KOPT-K1 (cell line): ENCODE results near the gene ZC3HAV1L.
A peak's percentile ranks its signal among the peaks of the same experiment; 100 is the strongest.
"Not testable (repeated sequence)": the region's sequence is repeated elsewhere in the genome, so short reads cannot be mapped to it uniquely, and the experiment has no call there.

Source experiments
- H3K27ac ChIP-seq: fragments of 200-600 bp; sonication (generic); 2 replicates; pipeline ENCODE4 v1.5.1; 2016; ENCODE audit warnings: antibody characterized with exemption, mild to moderate bottlenecking, low read depth, low read length; ENCODE audit not compliant: poor library complexity, severe bottlenecking
- H3K36me3 ChIP-seq: fragments of 200-600 bp; sonication (generic); 2 replicates; pipeline ENCODE4 v1.5.1; 2017; ENCODE audit warnings: antibody characterized with exemption, mild to moderate bottlenecking, low read length, moderate library complexity; ENCODE audit not compliant: insufficient read depth
- H3K9me3 ChIP-seq: fragments of 200-600 bp; sonication (generic); 2 replicates; pipeline ENCODE4 v1.5.1; 2017; ENCODE audit warnings: antibody characterized with exemption, low read length, mild to moderate bottlenecking; ENCODE audit not compliant: insufficient read depth, poor library complexity, severe bottlenecking

ZC3HAV1L gene

DNA sequence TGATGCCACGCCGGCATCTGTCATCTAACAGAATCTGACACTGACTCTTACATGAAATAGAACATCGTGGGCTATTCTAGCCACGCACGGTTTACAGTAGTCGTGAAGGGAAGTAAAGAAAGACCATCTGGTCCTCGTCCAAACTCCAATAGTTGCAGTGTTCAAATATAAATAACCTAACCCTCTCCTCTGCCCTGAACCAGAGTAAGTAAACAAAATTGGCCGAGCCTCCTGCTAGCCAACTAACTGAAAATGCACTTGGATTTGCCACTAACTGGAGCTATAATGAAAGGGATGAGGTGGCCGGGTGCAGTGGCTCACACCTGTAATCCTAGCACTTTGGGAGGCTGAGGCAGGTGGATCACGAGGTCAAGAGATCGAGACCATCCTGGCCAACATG, 29.5 kb upstream of the ZC3HAV1L start:
- Histone ChIP-seq H3K27ac (no peak overlapping the region), H3K36me3 (peaks cover 100% of the 10 kb centered on the region), H3K9me3 (no peaks in the 10 kb centered on the region)

GRCh38 chr7:139061416-139061815, 25.6 kb upstream of the ZC3HAV1L start:
- Histone ChIP-seq H3K27ac (no peak overlapping the region), H3K9me3 (no peaks in the 10 kb centered on the region), H3K36me3 (peaks cover 100% of the 10 kb centered on the region)

DNA sequence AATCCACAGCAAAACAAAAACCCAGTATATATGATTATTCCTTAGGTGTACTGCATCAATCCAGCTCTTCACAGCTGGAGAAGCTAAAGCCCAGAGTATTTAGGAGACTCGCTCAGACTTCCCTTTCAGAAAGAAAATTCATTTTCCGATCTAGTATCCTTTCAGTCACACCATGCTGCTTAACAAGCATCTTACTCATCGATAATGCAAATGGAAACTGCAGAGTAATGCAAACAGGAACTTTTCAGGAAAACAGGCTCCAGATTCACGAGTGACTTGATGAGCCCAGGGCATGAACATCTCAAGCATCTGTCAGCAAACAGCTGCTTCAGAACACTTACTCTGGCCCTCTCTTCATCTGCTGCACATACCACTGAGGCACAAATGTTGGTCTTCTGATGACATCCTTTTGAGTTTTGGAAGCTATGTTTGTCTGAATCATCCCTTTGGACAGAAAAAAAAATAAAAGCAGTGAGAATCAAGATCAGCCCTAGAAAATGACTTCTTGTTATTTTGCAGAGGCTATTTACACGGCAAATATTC, 24.9 kb upstream of the ZC3HAV1L start:
- peaks cover 100% of the 10 kb centered on the region for H3K36me3 ChIP-seq
- H3K27ac ChIP-seq, result no peak overlapping the region

DNA sequence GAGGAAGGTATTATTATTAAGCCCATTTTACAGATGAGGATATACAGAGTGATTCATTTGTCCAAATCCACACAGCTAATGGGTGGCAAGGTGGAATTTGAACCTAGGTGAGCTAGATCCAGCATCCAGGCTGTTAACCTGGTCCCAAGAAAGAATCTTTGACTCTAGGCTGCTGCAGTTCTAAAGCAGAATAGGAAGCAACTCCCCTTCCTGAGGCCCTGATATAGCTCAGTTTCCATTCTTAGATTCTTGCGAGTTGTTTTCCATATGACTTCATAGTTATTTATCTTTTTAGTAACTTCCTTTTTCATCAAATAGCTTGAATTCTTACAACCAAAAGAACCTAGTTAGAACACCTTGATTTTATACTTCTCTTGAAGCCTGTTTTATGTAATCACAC, 24.1 kb upstream of the ZC3HAV1L start:
- H3K27ac ChIP-seq, result no peak overlapping the region
- peaks cover 100% of the 10 kb centered on the region for H3K36me3 ChIP-seq
- H3K9me3 ChIP-seq, result no peaks in the 10 kb centered on the region

More for the DNA sequence above, 24.9 kb upstream of the ZC3HAV1L start:
- H3K9me3 ChIP-seq, result no peaks in the 10 kb centered on the region

- H3K27ac ChIP-seq, result no peak overlapping the region
- no peaks in the 10 kb centered on the region for H3K9me3 ChIP-seq
- H3K36me3 ChIP-seq, result peaks cover 100% of the 10 kb centered on the region
These were observed 23.1 kb upstream of the ZC3HAV1L start for GRCh38 chr7:139058943-139059342.

DNA sequence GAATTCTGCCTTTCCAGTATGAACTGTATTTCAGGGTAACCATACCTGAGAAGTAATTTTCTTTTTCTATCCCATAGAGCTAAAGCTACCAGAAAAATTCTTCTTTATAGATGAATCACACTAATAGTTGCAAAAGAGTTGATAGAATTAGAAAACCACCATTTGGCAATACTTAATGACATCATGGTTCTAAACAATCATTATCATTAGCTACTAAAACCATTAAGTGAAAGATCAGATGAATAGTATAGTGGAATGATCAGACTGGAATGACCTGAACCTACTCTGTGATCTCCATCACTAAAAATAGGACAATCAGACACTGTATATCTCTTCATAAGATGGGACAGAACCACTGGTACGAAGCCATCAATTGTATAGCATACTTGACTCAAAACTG, 19.8 kb upstream of the ZC3HAV1L start:
- Histone ChIP-seq H3K9me3 (no peaks in the 10 kb centered on the region), H3K36me3 (peaks cover 100% of the 10 kb centered on the region), H3K27ac (no peak overlapping the region)

DNA sequence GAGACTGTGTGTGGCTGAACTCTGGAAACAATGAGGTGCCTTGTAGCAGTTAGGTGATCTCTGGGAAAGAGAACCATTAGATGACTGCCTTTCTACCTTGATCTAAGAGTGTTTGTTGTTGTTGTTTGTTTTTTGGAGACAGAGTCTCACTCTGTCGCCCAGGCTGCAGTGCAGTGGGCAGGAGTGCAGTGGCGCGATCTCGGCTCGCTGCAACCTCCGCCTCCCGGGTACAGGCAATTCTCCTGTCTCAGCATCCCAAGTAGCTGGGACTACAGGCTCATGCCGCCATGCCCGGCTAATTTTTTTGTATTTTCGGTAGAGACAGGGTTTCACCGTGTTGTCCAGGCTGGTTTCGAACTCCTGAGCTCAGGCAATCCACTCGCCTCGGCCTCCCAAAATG, 18.8 kb upstream of the ZC3HAV1L start:
- H3K9me3 ChIP-seq, H3K27ac ChIP-seq: not testable (repeated sequence)
- H3K36me3 ChIP-seq, result peaks cover 100% of the 10 kb centered on the region

DNA sequence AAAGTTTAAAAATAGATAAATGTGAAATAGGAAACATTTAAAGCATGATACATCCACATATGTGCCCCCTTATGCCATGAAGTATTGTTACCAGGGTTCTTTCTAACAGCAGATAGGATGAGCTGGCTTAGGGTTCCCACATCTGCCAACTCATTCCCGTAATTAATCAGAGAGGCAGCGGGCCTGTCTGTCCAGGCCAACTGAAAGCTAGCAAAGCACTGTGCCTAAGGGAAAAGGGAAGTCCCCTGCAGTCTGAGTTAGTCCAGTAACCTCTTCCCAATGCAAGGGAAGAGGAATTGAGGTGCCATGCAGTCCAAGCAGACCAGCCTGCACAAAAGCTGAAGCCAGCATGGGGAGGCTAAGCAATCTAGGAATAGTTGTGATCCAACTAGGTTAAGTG, 18.3 kb upstream of the ZC3HAV1L start:
- Histone ChIP-seq H3K27ac (no peak overlapping the region), H3K9me3 (no peaks in the 10 kb centered on the region), H3K36me3 (peaks cover 100% of the 10 kb centered on the region)

DNA sequence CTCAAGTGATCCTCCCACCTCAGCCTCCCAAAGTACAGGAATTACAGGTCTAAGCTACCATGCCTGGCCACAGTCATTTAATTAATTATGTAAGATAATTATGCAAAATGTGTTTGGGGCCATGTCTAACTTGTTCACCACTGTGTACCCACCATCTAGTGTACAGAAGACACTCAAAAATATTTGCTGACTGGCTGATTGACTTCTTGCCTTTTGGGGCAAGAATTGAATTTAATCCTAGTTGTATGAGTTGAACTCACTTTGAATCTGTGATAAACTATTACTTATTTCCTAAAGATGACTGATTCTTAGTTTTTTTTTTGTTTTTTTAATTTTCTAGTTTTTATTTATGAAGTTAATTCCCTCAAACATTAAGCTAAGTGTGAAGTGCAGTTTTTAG, 15.8 kb upstream of the ZC3HAV1L start:
- Histone ChIP-seq H3K36me3 (peaks cover 100% of the 10 kb centered on the region), H3K27ac (no peak overlapping the region), H3K9me3 (no peaks in the 10 kb centered on the region)

GRCh38 chr7:139049936-139050335, 14.1 kb upstream of the ZC3HAV1L start:
- peaks cover 97% of the 10 kb centered on the region for H3K36me3 ChIP-seq
- H3K27ac ChIP-seq, result no peak overlapping the region
- no peaks in the 10 kb centered on the region for H3K9me3 ChIP-seq

GRCh38 chr7:139049111-139049510, 13.3 kb upstream of the ZC3HAV1L start:
- Histone ChIP-seq H3K27ac (no peak overlapping the region), H3K36me3 (peaks cover 97% of the 10 kb centered on the region), H3K9me3 (no peaks in the 10 kb centered on the region)

GRCh38 chr7:139047970-139048369, 12.1 kb upstream of the ZC3HAV1L start:
- peaks cover 97% of the 10 kb centered on the region for H3K36me3 ChIP-seq

GRCh38 chr7:139046143-139046542, 10.3 kb upstream of the ZC3HAV1L start:
- H3K9me3 ChIP-seq, result no peaks in the 10 kb centered on the region
- peaks cover 84% of the 10 kb centered on the region for H3K36me3 ChIP-seq
- H3K27ac ChIP-seq, result no peak overlapping the region

More at GRCh38 chr7:139047970-139048369, 12.1 kb upstream of the ZC3HAV1L start:
- no peaks in the 10 kb centered on the region for H3K9me3 ChIP-seq
- H3K27ac ChIP-seq, result no peak overlapping the region

GRCh38 chr7:139044813-139045794, 9.3 kb upstream of the ZC3HAV1L start:
- Histone ChIP-seq H3K27ac (peak overlapping the region; percentile 30), H3K36me3 (peaks cover 74% of the 10 kb centered on the region), H3K9me3 (no peaks in the 10 kb centered on the region)

- Histone ChIP-seq H3K36me3 (peaks cover 64% of the 10 kb centered on the region), H3K9me3 (no peaks in the 10 kb centered on the region), H3K27ac (peak overlapping the region; percentile 41)
These were observed 8.3 kb upstream of the ZC3HAV1L start for GRCh38 chr7:139043823-139044812.
